ENCODE results near the gene CDH2.

CDH2 gene

GRCh38 chr18:28120828-28121515 lies 56.0 kb downstream of the CDH2 start:
- TF ChIP-seq CTCF (IDR thresholded peaks at IDR 0.05; ENCODE audit: low read depth, low read length): no peak
- no peak for DNase-seq (ENCODE audit: extremely low read depth, low read depth)

- TF ChIP-seq CTCF (IDR thresholded peaks at IDR 0.05; ENCODE audit: low read depth, low read length): no peak
- DNase-seq (ENCODE audit: extremely low read depth, low read depth): no peak
Observed at GRCh38 chr18:28116461-28116860, 60.5 kb downstream of the CDH2 start.

- DNase-seq (ENCODE audit: extremely low read depth, low read depth): peak; percentile 35
- TF ChIP-seq CTCF (IDR thresholded peaks at IDR 0.05; ENCODE audit: low read depth, low read length): no peak
Observed at GRCh38 chr18:28115149-28115550, 61.8 kb downstream of the CDH2 start.

- no peak for DNase-seq (ENCODE audit: extremely low read depth, low read depth)
- no peak for TF ChIP-seq CTCF (IDR thresholded peaks at IDR 0.05; ENCODE audit: low read depth, low read length)
Observed at GRCh38 chr18:28114472-28114871, 62.5 kb downstream of the CDH2 start.

- no peak for TF ChIP-seq CTCF (IDR thresholded peaks at IDR 0.05; ENCODE audit: low read depth, low read length)
- no peak for DNase-seq (ENCODE audit: extremely low read depth, low read depth)
Observed at GRCh38 chr18:28113271-28114029, 63.5 kb downstream of the CDH2 start.

GRCh38 chr18:28112056-28112470 lies 64.9 kb downstream of the CDH2 start:
- no peak for TF ChIP-seq CTCF (IDR thresholded peaks at IDR 0.05; ENCODE audit: low read depth, low read length)
- peak; percentile 23 for DNase-seq (ENCODE audit: extremely low read depth, low read depth)

- DNase-seq (ENCODE audit: extremely low read depth, low read depth): no peak
Observed at GRCh38 chr18:28110924-28111323, 66.0 kb downstream of the CDH2 start.

More at GRCh38 chr18:28110924-28111323, 66.0 kb downstream of the CDH2 start:
- no peak for TF ChIP-seq CTCF (IDR thresholded peaks at IDR 0.05; ENCODE audit: low read depth, low read length)
